ENCODE results near the gene RIN1. TPM values are rescaled to one million over a fixed set of nuclear protein-coding genes. Genes with fewer than 3 reads are reported as not detected.

Gene RIN1
- total and polyA plus RNA-seq, 9 of the 15 experiments (the other 6 are each of a cell fraction or from before 2014, with no cell fraction given): 0.01 to 1.2 (median 0.45) TPM; not detected in 1

GRCh38 chr11:66339686-66340483 lies 3.7 kb upstream of the RIN1 start:
- DNase-seq (ENCODE audit: extremely low read depth in 1 of 4, low spot score in 3 of 4) (no peak), ATAC-seq (no peak), FAIRE-seq (no peak)
- H3K9ac ChIP-seq (ENCODE audit: insufficient read depth in 1 of 2, low read depth in 2 of 2, low read length in 2 of 2): no peak overlapping the region
- no peak for TF ChIP-seq SMAD4 (CRISPR knock-in tag; conservative IDR thresholded peaks at IDR 0.05)
- no peak for TF ChIP-seq ZNF140 (CRISPR knock-in tag; IDR thresholded peaks at IDR 0.05)
- TF ChIP-seq CREB3 (tag; conservative IDR thresholded peaks at IDR 0.05; ENCODE audit: low read depth): no peak
- no peak for TF ChIP-seq GTF2B (IDR thresholded peaks at IDR 0.05; ENCODE audit: extremely low read depth, insufficient read length)
- no peak for TF ChIP-seq YY1 (IDR thresholded peaks at IDR 0.05; ENCODE audit: borderline replicate concordance in 1 of 3, control insufficient read depth in 1 of 3, extremely low read depth in 1 of 3, insufficient read depth in 3 of 3, insufficient read length in 1 of 3, insufficient replicate concordance in 2 of 3, low read depth in 1 of 3, low read length in 2 of 3)
- no peak for TF ChIP-seq HNRNPUL1 (IDR thresholded peaks at IDR 0.05; ENCODE audit: low read length)
- TF ChIP-seq SMARCA5 (IDR thresholded peaks at IDR 0.05): no peak
- no peak for TF ChIP-seq E2F4 (CRISPR knock-in tag; IDR thresholded peaks at IDR 0.05; ENCODE audit: low read depth)
- no peak for TF ChIP-seq DPF2 (IDR thresholded peaks at IDR 0.05)
- H3K27me3 ChIP-seq (ENCODE audit: control insufficient read depth in 2 of 2, insufficient read depth in 2 of 2, low read length in 2 of 2): no peaks in the 10 kb centered on the region
- ChIA-PET CTCF (ENCODE audit: low intra/inter-chr PET ratio) (no interaction called here), POLR2A (interaction anchor here (0.6 to 1.0 kb wide), 5 partner anchors 9 to 991 kb away, joined by 3 to 6 read pairs (median 3); partner anchors contain the start of gene YIF1A)
- in situ Hi-C loops (cut with MboI): no loop called here
- no peaks in the 10 kb centered on the region for H3K9me1 ChIP-seq (ENCODE audit: control insufficient read depth, insufficient read depth, low read length)
- no peaks in the 10 kb centered on the region for H3K9me3 ChIP-seq (replicated peaks; ENCODE audit: control insufficient read depth, insufficient read depth, low read depth, low read length)
- WGBS (ENCODE audit: insufficient coverage, low coverage, missing lambda C conversion rate): 74% methylated on average over 14 of the region's 14 CpGs
- intact Hi-C loops (cut with micrococcal nuclease): no loop called here
- H4K20me1 ChIP-seq (replicated peaks; ENCODE audit: control insufficient read depth, insufficient read depth, low read length): peaks cover 3% of the 10 kb centered on the region; the same call in 1 of the 2 replicates
- H2AFZ ChIP-seq (ENCODE audit: low read depth, low read length): no peak overlapping the region
- no TSS peak for BruUV-seq (replicated peaks)
- H3K36me3 ChIP-seq (ENCODE audit: control insufficient read depth, insufficient read depth, low read length): peaks cover 61% of the 10 kb centered on the region; the same call in 2 of the 3 replicates
- H3K79me2 ChIP-seq (ENCODE audit: control insufficient read depth, insufficient read depth, low read length): peaks cover 18% of the 10 kb centered on the region
- H3K4me1 ChIP-seq (replicated peaks in 1 of 2; ENCODE audit: control insufficient read depth in 2 of 2, insufficient read depth in 2 of 2, low read length in 2 of 2): peaks cover 19 to 33% of the 10 kb centered on the region in 2 experiments
- H3K4me2 ChIP-seq (ENCODE audit: insufficient read depth, low read length): no peak overlapping the region
- no peak overlapping the region for H3K27ac ChIP-seq (ENCODE audit: extremely low read depth, low read depth, low read length)
- H3K4me3 ChIP-seq: no peak overlapping the region

All from K562 (cell line).